Upper lobe of right lung (tissue), 1 donor: ENCODE results near the gene KRT84. TPM values are rescaled to one million over a fixed set of nuclear protein-coding genes. Genes with fewer than 3 reads are reported as not detected.

ENCODE experiments used
- ATAC-seq: fragments of 200-7000 bp; cut with Tn5 transposase; one replicate; pipeline ENCODE4 v1.9.1; 2020; ENCODE audit warnings: mild to moderate bottlenecking, moderate library complexity
- DNase-seq: peaks from one replicate; pipeline ENCODE4 v3.0.0-alpha.2; 2020
- H3K27ac ChIP-seq: fragments of 200-600 bp; one replicate; pipeline ENCODE4 v1.8.0; 2022
- H3K27me3 ChIP-seq: fragments of 200-600 bp; one replicate; pipeline ENCODE4 v1.8.0; 2022; ENCODE audit warnings: mild to moderate bottlenecking
- H3K36me3 ChIP-seq: fragments of 200-600 bp; one replicate; pipeline ENCODE4 v1.8.0; 2022
- H3K4me1 ChIP-seq: fragments of 200-600 bp; one replicate; pipeline ENCODE4 v1.8.0; 2022
- H3K4me3 ChIP-seq: fragments of 200-600 bp; one replicate; pipeline ENCODE4 v1.8.0; 2022; ENCODE audit warnings: mild to moderate bottlenecking
- H3K9me3 ChIP-seq: fragments of 200-600 bp; one replicate; pipeline ENCODE4 v1.8.0; 2022
- CTCF ChIP-seq: fragments of 200-600 bp; IDR thresholded peaks from one replicate; pipeline ENCODE4 v1.8.0; 2022; ENCODE audit warnings: antibody characterized with exemption
- intact Hi-C: fragments of 100-400 bp; cut with DNase I; formaldehyde crosslinking; loops from one replicate; pipeline ENCODE4 v1.11.0; 2022
- total RNA-seq: library from RNA; stranded (reverse); fragmentation: NEBNext Ultra II Directional; extraction: Animal tissue kit (Norgen Biotek cat#: 25700); gene quantifications from one replicate; pipeline ENCODE4 v1.2.1, GENCODE V29; 2021
- donor health status: DM: no; HTN: yes; CAD: no; lungs with severe emphysema.

Gene KRT84
- total RNA-seq, 1 donor from 2014 or later: not detected

- Histone ChIP-seq H3K27ac (no peak overlapping the region), H3K4me3 (no peak overlapping the region), H3K27me3 (no peaks in the 10 kb centered on the region), H3K4me1 (no peaks in the 10 kb centered on the region), H3K36me3 (no peaks in the 10 kb centered on the region), H3K9me3 (no peaks in the 10 kb centered on the region)
- no peak for TF ChIP-seq CTCF
- ATAC-seq: no peak
- DNase-seq: no peak
- intact Hi-C loops: no loop called here
Observed at GRCh38 chr12:52337054-52337453, 48.4 kb downstream of the KRT84 start.

- Histone ChIP-seq H3K27me3 (no peaks in the 10 kb centered on the region), H3K4me3 (no peak overlapping the region)
Observed at GRCh38 chr12:52336641-52337040, 48.8 kb downstream of the KRT84 start.

GRCh38 chr12:52335598-52336262, 49.7 kb downstream of the KRT84 start:
- Histone ChIP-seq H3K27me3 (no peaks in the 10 kb centered on the region), H3K9me3 (no peaks in the 10 kb centered on the region), H3K27ac (no peak overlapping the region), H3K4me1 (no peaks in the 10 kb centered on the region), H3K4me3 (no peak overlapping the region), H3K36me3 (no peaks in the 10 kb centered on the region)
- DNase-seq: no peak
- no peak for TF ChIP-seq CTCF
- no peak for ATAC-seq
- intact Hi-C loops: no loop called here

More at GRCh38 chr12:52336641-52337040, 48.8 kb downstream of the KRT84 start:
- no peak for DNase-seq
- no peak for ATAC-seq
- Histone ChIP-seq H3K9me3 (no peaks in the 10 kb centered on the region), H3K36me3 (no peaks in the 10 kb centered on the region), H3K4me1 (no peaks in the 10 kb centered on the region), H3K27ac (no peak overlapping the region)
- intact Hi-C loops: no loop called here
- TF ChIP-seq CTCF: no peak

- intact Hi-C loops: no loop called here
- ATAC-seq: no peak
- H3K27ac ChIP-seq: no peak overlapping the region
- no peaks in the 10 kb centered on the region for H3K36me3 ChIP-seq
- no peak for DNase-seq
- H3K27me3 ChIP-seq: no peaks in the 10 kb centered on the region
- H3K4me3 ChIP-seq: no peak overlapping the region
- no peaks in the 10 kb centered on the region for H3K9me3 ChIP-seq
- TF ChIP-seq CTCF: no peak
- H3K4me1 ChIP-seq: no peaks in the 10 kb centered on the region
Observed at GRCh38 chr12:52334185-52334584, 51.3 kb downstream of the KRT84 start.

GRCh38 chr12:52333321-52333720, 52.1 kb downstream of the KRT84 start:
- Histone ChIP-seq H3K27ac (no peak overlapping the region), H3K9me3 (no peaks in the 10 kb centered on the region), H3K36me3 (no peaks in the 10 kb centered on the region), H3K27me3 (no peaks in the 10 kb centered on the region), H3K4me3 (no peak overlapping the region), H3K4me1 (no peaks in the 10 kb centered on the region)
- intact Hi-C loops: no loop called here
- no peak for DNase-seq
- no peak for ATAC-seq
- TF ChIP-seq CTCF: no peak

GRCh38 chr12:52332381-52332780, 53.1 kb downstream of the KRT84 start:
- DNase-seq: no peak
- no peak for TF ChIP-seq CTCF
- Histone ChIP-seq H3K36me3 (no peaks in the 10 kb centered on the region), H3K4me1 (no peaks in the 10 kb centered on the region), H3K9me3 (no peaks in the 10 kb centered on the region), H3K4me3 (no peak overlapping the region), H3K27me3 (no peaks in the 10 kb centered on the region), H3K27ac (no peak overlapping the region)
- ATAC-seq: no peak
- intact Hi-C loops: no loop called here
